ENCODE data around the gene SHKBP1. TPM values are rescaled to one million over a fixed set of nuclear protein-coding genes. Genes with fewer than 3 reads are reported as not detected.

Gene SHKBP1
- total and polyA plus RNA-seq, 10 of the 15 experiments (the other 5 are each of a cell fraction or from before 2014, with no cell fraction given): 2.3 to 123 (median 67.0) TPM

- RAD21 ChIA-PET (ENCODE audit: unreplicated experiment): no interaction called here
- CTCF ChIA-PET: interaction anchor here (0.9 to 1.1 kb wide), 2 partner anchors 35 to 181 kb away, joined by 3 read pairs; no protein-coding TSS in a partner anchor
- Histone ChIP-seq H3K4me3 (no peak overlapping the region), H3K36me3 (ENCODE audit: control insufficient read depth in 2 of 2, insufficient read depth in 2 of 2, low read length in 1 of 2) (no peaks in the 10 kb centered on the region), H2AFZ (ENCODE audit: control insufficient read depth, low read depth, low read length) (no peak overlapping the region), H3K27me3 (replicated peaks in 1 of 2; ENCODE audit: control insufficient read depth in 2 of 2, insufficient read depth in 2 of 2, low read length in 1 of 2) (no peaks in the 10 kb centered on the region), H3K27ac (ENCODE audit: control insufficient read depth, insufficient read depth) (no peak overlapping the region), H3K79me2 (ENCODE audit: control insufficient read depth, insufficient read depth, low read length) (no peaks in the 10 kb centered on the region), H3K4me1 (ENCODE audit: control insufficient read depth, insufficient read depth, low read length) (peaks cover 5% of the 10 kb centered on the region; the same call in 1 of the 2 replicates), H4K20me1 (ENCODE audit: control insufficient read depth, insufficient read depth) (no peaks in the 10 kb centered on the region), H3K9ac (ENCODE audit: control insufficient read depth, insufficient read depth, low read length) (no peak overlapping the region), H3K4me2 (ENCODE audit: control insufficient read depth, insufficient read depth) (no peak overlapping the region), H3K9me3 (replicated peaks; ENCODE audit: control insufficient read depth, insufficient read depth, low read length) (no peaks in the 10 kb centered on the region)
- TF ChIP-seq PAX5 (IDR thresholded peaks at IDR 0.05; ENCODE audit: borderline replicate concordance, low read depth, low read length) (no peak), BACH1 (IDR thresholded peaks at IDR 0.05; ENCODE audit: borderline replicate concordance) (no peak), BCL3 (IDR thresholded peaks at IDR 0.05; ENCODE audit: borderline replicate concordance, insufficient read depth, low read depth, low read length, poor library complexity, severe bottlenecking) (no peak), IRF5 (IDR thresholded peaks at IDR 0.05; ENCODE audit: borderline replicate concordance) (no peak), ZNF384 (IDR thresholded peaks at IDR 0.05; ENCODE audit: borderline replicate concordance, low read depth, low read length) (no peak), SPI1 (IDR thresholded peaks at IDR 0.05; ENCODE audit: borderline replicate concordance, insufficient read depth, low read depth, low read length) (no peak), YBX1 (IDR thresholded peaks at IDR 0.05) (no peak), NFYA (IDR thresholded peaks at IDR 0.05; ENCODE audit: borderline replicate concordance, low read depth, low read length) (no peak), LARP7 (IDR thresholded peaks at IDR 0.05) (no peak), NRF1 (conservative IDR thresholded peaks at IDR 0.05; ENCODE audit: low read depth, low read length) (no peak), RFX5 (IDR thresholded peaks at IDR 0.05; ENCODE audit: low read depth, low read length) (no peak), BMI1 (IDR thresholded peaks at IDR 0.05; ENCODE audit: borderline replicate concordance) (no peak), CEBPB (IDR thresholded peaks at IDR 0.05; ENCODE audit: borderline replicate concordance in 1 of 2, low read depth in 2 of 2, low read length in 2 of 2) (no peak)
- SMC1A ChIA-PET (ENCODE audit: uncharacterized antibody, unreplicated experiment): no interaction called here
- in situ Hi-C loops (cut with MboI) (no loop called here), intact Hi-C loops (cut with micrococcal nuclease; ENCODE audit: unreplicated experiment) (no loop called here)
- DNase-seq (ENCODE audit: low read depth, low spot score) (no peak), ATAC-seq (no peak), FAIRE-seq (no peak)
- 52% methylated on average over 5 of the region's 6 CpGs for WGBS (ENCODE audit: insufficient coverage, insufficient replicate concordance, low lambda C conversion rate, missing lambda C conversion rate)
- POLR2A ChIA-PET: interaction anchor here (0.7 kb wide), 1 partner anchor 516 kb away, joined by 3 read pairs; no protein-coding TSS in a partner anchor
- no TSS peak for BruUV-seq (replicated peaks)
Observed at GRCh38 chr19:40639638-40639982, 62.9 kb downstream of the SHKBP1 start.
